GM12872 (cell line): ENCODE results near the gene CLDN20.

Experiments
- CTCF ChIP-seq: IDR thresholded peaks from 3 replicates; pipeline ENCODE4 v1.5.1; 2011; ENCODE audit warnings: low read depth, mild to moderate bottlenecking, low read length, moderate library complexity; ENCODE audit not compliant: insufficient read depth

The CLDN20 gene

GRCh38 chr6:155263373-155264063 is at the start of gene CLDN20:
Gene CLDN20, plus strand, starts transcription at chr6:155264013. Its CDS starts 11,707 bp downstream, at chr6:155275720.
- TF ChIP-seq CTCF: no peak

- no peak for TF ChIP-seq CTCF
Measured at GRCh38 chr6:155215906-155216305, 47.9 kb upstream of the CLDN20 start.

GRCh38 chr6:155216312-155217046 is 47.3 kb upstream of the CLDN20 start:
- no peak for TF ChIP-seq CTCF

- no peak for TF ChIP-seq CTCF
Measured at GRCh38 chr6:155219299-155219698, 44.5 kb upstream of the CLDN20 start.

- TF ChIP-seq CTCF: no peak
Measured at GRCh38 chr6:155219858-155220301, 43.9 kb upstream of the CLDN20 start.

- TF ChIP-seq CTCF: no peak
Measured at GRCh38 chr6:155221086-155221485, 42.7 kb upstream of the CLDN20 start.

GRCh38 chr6:155222506-155222905 is 41.3 kb upstream of the CLDN20 start:
- TF ChIP-seq CTCF: no peak
